Small intestine (tissue), 7 donors: ENCODE results near the gene RAB7B. TPM values are rescaled to one million over a fixed set of nuclear protein-coding genes. Genes with fewer than 3 reads are reported as not detected.

ENCODE experiments used
- DNase-seq, 2 donors: peaks; one replicate each; pipeline versions ENCODE4 v3.0.0 to v3.0.0-alpha.2; 2013
- FAIRE-seq: peaks from 2 replicates; lab custom pipeline; 2012; peaks lifted over from hg19 to GRCh38; lab: Jason Lieb, UNC
- H3K27ac ChIP-seq, 3 donors: one replicate each; pipeline ENCODE4 v1.5.1; 2013; ENCODE audit warnings: low read length in 2 of 3, mild to moderate bottlenecking in 2 of 3, control low read depth in 1 of 3, inconsistent platforms in 1 of 3, low read depth in 1 of 3, moderate library complexity in 1 of 3
- H3K27me3 ChIP-seq, 3 donors: one replicate each; pipeline ENCODE4 v1.6.1; 2013; ENCODE audit warnings: low read length in 3 of 3, inconsistent platforms in 1 of 3; ENCODE audit not compliant: control insufficient read depth in 3 of 3, insufficient read depth in 3 of 3
- H3K36me3 ChIP-seq, 3 donors: one replicate each; pipeline ENCODE4 v1.6.1; 2013; ENCODE audit warnings: low read length in 3 of 3, inconsistent platforms in 1 of 3, low read depth in 1 of 3, mild to moderate bottlenecking in 1 of 3, moderate library complexity in 1 of 3; ENCODE audit not compliant: control insufficient read depth in 3 of 3, insufficient read depth in 2 of 3
- H3K4me1 ChIP-seq, 3 donors: one replicate each; pipeline ENCODE4 v1.6.1; 2013; ENCODE audit warnings: low read length in 2 of 3, inconsistent platforms in 1 of 3, low read depth in 1 of 3, mild to moderate bottlenecking in 1 of 3, moderate library complexity in 1 of 3; ENCODE audit not compliant: control insufficient read depth in 3 of 3, insufficient read depth in 2 of 3
- H3K4me3 ChIP-seq, 3 donors: one replicate each; pipeline ENCODE4 v1.5.1; 2013; ENCODE audit warnings: low read length in 3 of 3, control low read depth in 1 of 3, inconsistent platforms in 1 of 3, low read depth in 1 of 3, mild to moderate bottlenecking in 1 of 3, moderate library complexity in 1 of 3
- H3K9me3 ChIP-seq, 2 donors: one replicate each; pipeline ENCODE4 v1.6.1; 2013; ENCODE audit warnings: low read depth in 1 of 2, low read length in 1 of 2; ENCODE audit not compliant: control insufficient read depth in 2 of 2, insufficient read depth in 1 of 2
- WGBS, 3 donors: extraction: QIAGEN DNeasy Blood & Tissue Kit; methylation state at CpG; one replicate each; pipeline ENCODE4 v1.1.7; 2013; 5-methylcytosine and 5-hydroxymethylcytosine counted together
- polyA plus RNA-seq, 4 donors: library from polyadenylated mRNA; stranded (reverse) in 3 of 4; unstranded in 1 of 4; fragments of 200-250 nt in 3 of 4; fragments of 120-200 nt in 1 of 4; gene quantifications; one replicate each; pipeline versions ENCODE4 v1.2.1 to v1.2.3, GENCODE V29; 2013
- donor health status: healthy with polysubstance abuse.
- donor health status: control.
- donor health status: control.
- donor health status: Bipolar disorder and iron deficiency.
- donor health status: healthy.

The RAB7B gene
- polyA plus RNA-seq, 4 donors = 0.45 to 3.6 (median 0.89) TPM

- Histone ChIP-seq H3K36me3 (no peaks in the 10 kb centered on the region), H3K9me3 (no peaks in the 10 kb centered on the region), H3K4me3 (no peak overlapping the region), H3K27ac (no peak overlapping the region), H3K4me1 (no peaks in the 10 kb centered on the region), H3K27me3 (peaks cover 0 to 24% (median 0%) of the 10 kb centered on the region in 3 donors)
- no peak for FAIRE-seq
- no peak for DNase-seq
- WGBS, 3 donors = 61 to 78% (median 72%) methylated on average over 4 of the region's 4 CpGs
Measured at GRCh38 chr1:205959789-205960188, 43.4 kb downstream of the RAB7B start.

- H3K36me3 ChIP-seq = no peaks in the 10 kb centered on the region
- DNase-seq (no peak), FAIRE-seq (no peak)
- H3K27ac ChIP-seq = no peak overlapping the region
- no peak overlapping the region for H3K4me3 ChIP-seq
- no peaks in the 10 kb centered on the region for H3K4me1 ChIP-seq
- 58 to 76% (median 62%) methylated on average over 1 of the region's 1 CpG for WGBS, 3 donors
- no peaks in the 10 kb centered on the region for H3K9me3 ChIP-seq
- peaks cover 0 to 21% (median 0%) of the 10 kb centered on the region in 3 donors for H3K27me3 ChIP-seq
Measured at GRCh38 chr1:205955499-205955898, 47.7 kb downstream of the RAB7B start.

GRCh38 chr1:205954819-205955404, 48.3 kb downstream of the RAB7B start:
- H3K4me3 ChIP-seq = no peak overlapping the region
- H3K27ac ChIP-seq = no peak overlapping the region
- no peaks in the 10 kb centered on the region for H3K36me3 ChIP-seq
- DNase-seq (no peak), FAIRE-seq (no peak)
- WGBS, 3 donors = 45 to 69% (median 63%) methylated on average over 11 of the region's 11 CpGs
- H3K27me3 ChIP-seq = peaks cover 0 to 21% (median 0%) of the 10 kb centered on the region in 3 donors
- no peaks in the 10 kb centered on the region for H3K4me1 ChIP-seq
- no peaks in the 10 kb centered on the region for H3K9me3 ChIP-seq

- FAIRE-seq = no peak
- Histone ChIP-seq H3K27me3 (peaks cover 0 to 15% (median 0%) of the 10 kb centered on the region in 3 donors), H3K4me3 (no peak overlapping the region), H3K9me3 (no peaks in the 10 kb centered on the region), H3K4me1 (no peaks in the 10 kb centered on the region), H3K27ac (no peak overlapping the region), H3K36me3 (no peaks in the 10 kb centered on the region)
- WGBS, 3 donors = 67 to 94% (median 94%) methylated on average over 1 of the region's 1 CpG
- DNase-seq = no peak
Measured at GRCh38 chr1:205951746-205952145, 51.4 kb downstream of the RAB7B start.

- H3K4me1 ChIP-seq = no peaks in the 10 kb centered on the region
- FAIRE-seq (no peak), DNase-seq (no peak)
- H3K36me3 ChIP-seq = no peaks in the 10 kb centered on the region
- H3K9me3 ChIP-seq = no peaks in the 10 kb centered on the region
- 79 to 84% (median 81%) methylated on average over 7 of the region's 7 CpGs for WGBS, 3 donors
- peaks cover 0 to 17% (median 0%) of the 10 kb centered on the region in 3 donors for H3K27me3 ChIP-seq
- H3K27ac ChIP-seq = no peak overlapping the region
- H3K4me3 ChIP-seq = no peak overlapping the region
Measured at GRCh38 chr1:205950826-205951549, 52.2 kb downstream of the RAB7B start.

GRCh38 chr1:205950280-205950679, 52.9 kb downstream of the RAB7B start:
- 77 to 78% (median 77%) methylated on average over 7 to 8 of the region's 8 CpGs for WGBS, 3 donors
- no peaks in the 10 kb centered on the region for H3K9me3 ChIP-seq
- H3K4me1 ChIP-seq = no peaks in the 10 kb centered on the region
- H3K36me3 ChIP-seq = no peaks in the 10 kb centered on the region
- H3K27me3 ChIP-seq = peaks cover 0 to 18% (median 2%) of the 10 kb centered on the region in 3 donors
- FAIRE-seq (no peak), DNase-seq (no peak)
- H3K27ac ChIP-seq = no peak overlapping the region
- no peak overlapping the region for H3K4me3 ChIP-seq

- FAIRE-seq = no peak
- Histone ChIP-seq H3K9me3 (no peaks in the 10 kb centered on the region), H3K4me1 (no peaks in the 10 kb centered on the region), H3K27me3 (peaks cover 0 to 14% (median 4%) of the 10 kb centered on the region in 3 donors), H3K27ac (no peak overlapping the region), H3K4me3 (no peak overlapping the region), H3K36me3 (no peaks in the 10 kb centered on the region)
- no peak for DNase-seq
- WGBS, 3 donors = 89 to 100% (median 94%) methylated on average over 1 of the region's 1 CpG
Measured at GRCh38 chr1:205949753-205950152, 53.4 kb downstream of the RAB7B start.

- Histone ChIP-seq H3K9me3 (no peaks in the 10 kb centered on the region), H3K27ac (no peak overlapping the region), H3K27me3 (peaks cover 0 to 16% (median 4%) of the 10 kb centered on the region in 3 donors), H3K4me1 (no peaks in the 10 kb centered on the region), H3K4me3 (no peak overlapping the region), H3K36me3 (no peaks in the 10 kb centered on the region)
- 90% methylated on average over 3 of the region's 3 CpGs for WGBS, 3 donors
- FAIRE-seq (no peak), DNase-seq (no peak)
Measured at GRCh38 chr1:205948886-205949285, 54.3 kb downstream of the RAB7B start.
